H1 (cell line): Measurements from ENCODE around the gene UBE2E2. TPM values are rescaled to one million over a fixed set of nuclear protein-coding genes. Genes with fewer than 3 reads are reported as not detected.

Experiments
- CTCF ChIA-PET: fragments of 300-600 bp; sonication (Branson Sonifier 250); formaldehyde crosslinking; loops from one replicate; lab custom pipeline; 2021; ENCODE audit not compliant: partially characterized antibody; lab: Charles Lee
- POLR2A ChIA-PET: fragments of 300-600 bp; sonication (Branson Sonifier 250); formaldehyde crosslinking; loops from one replicate; lab custom pipeline; 2021; ENCODE audit warnings: inconsistent platforms; ENCODE audit not compliant: partially characterized antibody; lab: Charles Lee
- DNase-seq, 2 experiments: peaks; one replicate each; pipeline versions ENCODE4 v3.0.0 to v3.0.0-alpha.2; 2010 to 2022; ENCODE audit warnings: low spot score in 2 of 2, low read depth in 1 of 2, mixed read lengths in 1 of 2
- FAIRE-seq: peaks from 2 replicates; lab custom pipeline; 2011; peaks lifted over from hg19 to GRCh38; lab: Jason Lieb, UNC
- H2AFZ ChIP-seq: 2 replicates; pipeline ENCODE4 v1.8.1; 2012; ENCODE audit warnings: low read length, inconsistent platforms
- H2AK5ac ChIP-seq: 2 replicates; pipeline ENCODE4 v1.6.1; 2013; ENCODE audit warnings: low read depth, low read length
- H2BK120ac ChIP-seq: replicated peaks from 2 replicates; pipeline ENCODE3; 2013; ENCODE audit warnings: low read depth, low read length, inconsistent platforms
- H2BK12ac ChIP-seq: 2 replicates; pipeline ENCODE4 v1.6.1; 2013; ENCODE audit warnings: low read depth, low read length
- H2BK15ac ChIP-seq: 2 replicates; pipeline ENCODE4 v1.6.1; 2013; ENCODE audit warnings: low read length
- H2BK20ac ChIP-seq: 2 replicates; pipeline ENCODE4 v1.6.1; 2013; ENCODE audit warnings: low read length
- H2BK5ac ChIP-seq: 2 replicates; pipeline ENCODE4 v1.6.1; 2013; ENCODE audit warnings: low read depth, low read length
- H3K14ac ChIP-seq: 2 replicates; pipeline ENCODE4 v1.6.1; 2013; ENCODE audit warnings: inconsistent platforms; ENCODE audit not compliant: insufficient read length
- H3K18ac ChIP-seq: 2 replicates; pipeline ENCODE4 v1.6.1; 2013; ENCODE audit warnings: low read length; ENCODE audit errors: extremely low read depth
- H3K23ac ChIP-seq: 2 replicates; pipeline ENCODE4 v1.6.1; 2013; ENCODE audit warnings: inconsistent platforms; ENCODE audit not compliant: insufficient read length
- H3K23me2 ChIP-seq: 2 replicates; pipeline ENCODE4 v1.6.1; 2013; ENCODE audit warnings: low read depth, low read length
- H3K27ac ChIP-seq: 2 replicates; pipeline ENCODE4 v1.6.1; 2011; ENCODE audit warnings: low read depth, low read length, inconsistent platforms
- H3K27me3 ChIP-seq, 4 experiments: replicated peaks in 1 of 4; 1 replicate in 1 of 4; 2 replicates in 3 of 4; pipeline versions ENCODE4 v1.6.1 to v1.8.1; 2011 to 2013; ENCODE audit warnings: low read length in 3 of 4, mild to moderate bottlenecking in 3 of 4, inconsistent platforms in 2 of 4, mixed read lengths in 2 of 4, moderate library complexity in 1 of 4; ENCODE audit not compliant: control insufficient read depth in 3 of 4, insufficient read depth in 3 of 4; ENCODE audit errors: extremely low read depth in 1 of 4
- H3K36me3 ChIP-seq, 4 experiments: 2 replicates each; pipeline versions ENCODE4 v1.6.1 to v1.8.1; 2011 to 2013; ENCODE audit warnings: mild to moderate bottlenecking in 4 of 4, low read length in 3 of 4, moderate library complexity in 2 of 4, control low read depth in 1 of 4, inconsistent platforms in 1 of 4; ENCODE audit not compliant: insufficient read depth in 4 of 4, control insufficient read depth in 2 of 4
- H3K4ac ChIP-seq: replicated peaks from 2 replicates; pipeline ENCODE3; 2013; ENCODE audit warnings: low read length, low read depth, mixed read lengths, inconsistent platforms; ENCODE audit not compliant: insufficient read length
- H3K4me1 ChIP-seq, 4 experiments: replicated peaks in 1 of 4; 1 replicate in 1 of 4; 2 replicates in 3 of 4; pipeline versions ENCODE4 v1.6.1 to v1.8.1; 2011 to 2013; ENCODE audit warnings: low read length in 3 of 4, inconsistent platforms in 2 of 4, mixed read lengths in 1 of 4; ENCODE audit not compliant: insufficient read depth in 4 of 4, control insufficient read depth in 3 of 4
- H3K4me2 ChIP-seq, 2 experiments: 2 replicates each; pipeline versions ENCODE4 v1.6.1 to v1.8.1; 2011 to 2013; ENCODE audit warnings: low read depth in 2 of 2, low read length in 2 of 2, control low read depth in 1 of 2, inconsistent platforms in 1 of 2, mild to moderate bottlenecking in 1 of 2; ENCODE audit not compliant: insufficient read depth in 1 of 2
- H3K4me3 ChIP-seq, 4 experiments: fragments of 200-600, 300-600 bp in 1 of 4; sonication (generic), shearing (Covaris generic), sonication (Bioruptor Twin) in 1 of 4; 2 replicates each; pipeline versions ENCODE4 v1.5.1 to v1.8.1; 2011 to 2016; ENCODE audit warnings: low read length in 4 of 4, low read depth in 3 of 4, control low read depth in 2 of 4, inconsistent platforms in 2 of 4, mild to moderate bottlenecking in 2 of 4, mixed read lengths in 1 of 4, moderate library complexity in 1 of 4; ENCODE audit not compliant: insufficient read depth in 2 of 4; ENCODE audit errors: extremely low read depth in 1 of 4
- H3K56ac ChIP-seq: replicated peaks from 2 replicates; pipeline ENCODE3; 2013; ENCODE audit warnings: low read depth, mild to moderate bottlenecking, mixed read lengths, low read length, inconsistent platforms; ENCODE audit not compliant: insufficient read length
- H3K79me1 ChIP-seq: 2 replicates; pipeline ENCODE4 v1.6.1; 2013; ENCODE audit warnings: low read depth, low read length, control low read depth
- H3K79me2 ChIP-seq, 2 experiments: 2 replicates each; pipeline versions ENCODE4 v1.6.1 to v1.8.1; 2012 to 2013; ENCODE audit warnings: low read length in 2 of 2, mild to moderate bottlenecking in 2 of 2, inconsistent platforms in 1 of 2; ENCODE audit not compliant: insufficient read depth in 2 of 2, control insufficient read depth in 1 of 2
- H3K9ac ChIP-seq, 4 experiments: replicated peaks in 1 of 4; 1 replicate in 1 of 4; 2 replicates in 3 of 4; pipeline versions ENCODE4 v1.6.1 to v1.8.1; 2011 to 2013; ENCODE audit warnings: low read depth in 3 of 4, low read length in 3 of 4, control low read depth in 2 of 4, mild to moderate bottlenecking in 2 of 4, moderate library complexity in 2 of 4, inconsistent platforms in 1 of 4; ENCODE audit errors: extremely low read depth in 1 of 4
- H3K9me3 ChIP-seq, 2 experiments: 2 replicates each; pipeline versions ENCODE4 v1.6.1 to v1.8.1; 2012 to 2013; ENCODE audit warnings: mild to moderate bottlenecking in 2 of 2, moderate library complexity in 2 of 2, control low read depth in 1 of 2, inconsistent platforms in 1 of 2, low read depth in 1 of 2, low read length in 1 of 2, mixed read lengths in 1 of 2; ENCODE audit not compliant: insufficient read depth in 2 of 2
- H4K20me1 ChIP-seq, 2 experiments: replicated peaks in 1 of 2; 2 replicates each; pipeline versions ENCODE3 to v1.8.1; 2011 to 2013; ENCODE audit warnings: inconsistent platforms in 2 of 2, low read length in 2 of 2, mild to moderate bottlenecking in 1 of 2; ENCODE audit not compliant: insufficient read depth in 2 of 2, control insufficient read depth in 1 of 2
- H4K5ac ChIP-seq: 2 replicates; pipeline ENCODE4 v1.6.1; 2013; ENCODE audit warnings: low read length, low read depth, mixed read lengths, inconsistent platforms; ENCODE audit not compliant: insufficient read length
- H4K8ac ChIP-seq: 2 replicates; pipeline ENCODE4 v1.8.0; 2013; ENCODE audit warnings: mild to moderate bottlenecking, moderate library complexity, low read length, inconsistent platforms; ENCODE audit not compliant: insufficient read depth; ENCODE audit errors: extremely low read depth
- H4K91ac ChIP-seq: replicated peaks from 2 replicates; pipeline ENCODE3; 2013; ENCODE audit warnings: low read length, mixed read lengths, inconsistent platforms; ENCODE audit not compliant: insufficient read length
- CBX5 ChIP-seq: fragments of 300-800, 300-1000 bp; sonication (generic); IDR thresholded peaks from 2 replicates; pipeline ENCODE4 v1.7.1; 2016; ENCODE audit warnings: antibody characterized with exemption, low read length, low read depth
- CHD1 ChIP-seq: IDR thresholded peaks from 2 replicates; pipeline ENCODE4 v1.6.1; 2012; ENCODE audit warnings: low read depth, low read length, improper control_type of control experiment
- EP300 ChIP-seq, 2 experiments: IDR thresholded peaks; 1 replicate in 1 of 2; 2 replicates in 1 of 2; pipeline ENCODE4 v1.6.1; 2011 to 2012; ENCODE audit warnings: low read depth in 2 of 2, low read length in 2 of 2, mild to moderate bottlenecking in 2 of 2, borderline replicate concordance in 1 of 2, inconsistent platforms in 1 of 2, moderate library complexity in 1 of 2
- EZH2 ChIP-seq: fragments of 200-600 bp; sonication (generic); IDR thresholded peaks from 2 replicates; pipeline ENCODE4 v1.7.1; 2012; ENCODE audit warnings: low read depth, mild to moderate bottlenecking, moderate library complexity, low read length, inconsistent platforms; ENCODE audit not compliant: severe bottlenecking
- SP4 ChIP-seq: IDR thresholded peaks from 2 replicates; pipeline ENCODE4 v1.6.1; 2012; ENCODE audit warnings: low read length, inconsistent platforms
- WGBS, 2 experiments: shearing (Covaris generic) in 1 of 2; methylation state at CpG; one replicate each; pipeline versions ENCODE4 v1.1.6 to v1.1.7; 2013 to 2015; ENCODE audit warnings: low lambda C conversion rate in 2 of 2, mixed read lengths in 2 of 2, inconsistent platforms in 1 of 2, low coverage in 1 of 2, missing lambda C conversion rate in 1 of 2; ENCODE audit not compliant: insufficient replicate concordance in 2 of 2, insufficient coverage in 1 of 2, insufficient read length in 1 of 2; ENCODE audit errors: extremely low coverage in 1 of 2, missing lambda C conversion rate in 1 of 2; 5-methylcytosine and 5-hydroxymethylcytosine counted together
- polyA plus RNA-seq, 7 experiments: library from polyadenylated mRNA; depleted of rRNA in 3 of 7; stranded (reverse) in 5 of 7; unstranded in 2 of 7; fragments of >200 nt in 5 of 7; fragments of 200-250 nt in 2 of 7; gene quantifications; 1 replicate in 5 of 7; 2 replicates in 1 of 7; 4 replicates in 1 of 7; pipeline versions ENCODE4 v1.2.1 to v1.2.3, GENCODE V29; 2011 to 2013; ENCODE audit warnings: missing spikeins in 2 of 7, mixed read lengths in 2 of 7
- total RNA-seq: library from RNA; stranded (reverse); fragmentation: NEBNext Ultra II Directional; extraction: Animal tissue kit (Norgen Biotek cat#: 25700); gene quantifications from 2 replicates; pipeline ENCODE4 v1.2.1, GENCODE V29; 2021
- TF ChIP-seq, protein P1 (sequence below): IDR thresholded peaks from 2 replicates; pipeline ENCODE4 v1.6.1; 2011; ENCODE audit warnings: low read length, improper control_type of control experiment

Gene UBE2E2
- total and polyA plus RNA-seq, 2 of the 8 experiments (the other 6 are each of a cell fraction or from before 2014, with no cell fraction given): 57.6 to 70.6 TPM

DNA sequence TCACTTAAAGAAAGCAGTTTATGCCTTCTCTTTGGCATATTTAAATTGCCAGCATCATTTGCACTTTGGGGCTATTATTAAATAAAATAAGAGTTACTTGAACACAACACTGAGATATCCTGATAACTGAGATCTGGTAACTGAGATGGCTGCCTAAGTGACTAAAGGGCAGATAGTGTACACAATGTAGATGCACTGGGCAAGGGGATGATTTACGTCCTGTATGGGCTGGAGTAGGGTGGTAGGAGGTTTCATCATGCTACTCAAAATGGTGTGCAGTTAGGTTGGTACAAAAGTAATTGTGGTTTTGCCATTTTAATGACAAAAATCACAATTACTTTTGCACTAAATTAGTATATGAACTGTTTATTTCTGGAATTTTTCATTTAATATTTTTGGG is 196.1 kb downstream of the UBE2E2 start:
- Histone ChIP-seq H3K14ac (no peak overlapping the region), H4K5ac (no peak overlapping the region), H3K9me3 (no peaks in the 10 kb centered on the region), H2BK12ac (no peak overlapping the region), H3K79me2 (no peaks in the 10 kb centered on the region), H3K27ac (no peak overlapping the region), H3K9ac (no peak overlapping the region), H3K56ac (no peak overlapping the region), H3K79me1 (no peaks in the 10 kb centered on the region), H3K4me3 (no peak overlapping the region), H2AK5ac (no peak overlapping the region), H3K23ac (no peak overlapping the region), H2AFZ (no peak overlapping the region), H4K91ac (no peak overlapping the region), H3K36me3 (no peaks in the 10 kb centered on the region), H3K4me1 (peaks cover 2 to 4% (median 2%) of the 10 kb centered on the region in 4 experiments; a peak in 4 of 7 replicates), H3K4me2 (no peak overlapping the region), H3K4ac (no peak overlapping the region), H2BK5ac (no peak overlapping the region), H3K27me3 (no peaks in the 10 kb centered on the region), H4K8ac (no peak overlapping the region), H3K18ac (no peak overlapping the region), H2BK15ac (no peak overlapping the region), H2BK20ac (no peak overlapping the region), H4K20me1 (peaks cover 0 to 4% of the 10 kb centered on the region in 2 experiments), H3K23me2 (no peaks in the 10 kb centered on the region; the same call in 1 of the 2 replicates), H2BK120ac (no peak overlapping the region)
- ChIA-PET CTCF (no interaction called here), POLR2A (no interaction called here)
- TF ChIP-seq SP4: no peak
- TF ChIP-seq, protein P1, sequence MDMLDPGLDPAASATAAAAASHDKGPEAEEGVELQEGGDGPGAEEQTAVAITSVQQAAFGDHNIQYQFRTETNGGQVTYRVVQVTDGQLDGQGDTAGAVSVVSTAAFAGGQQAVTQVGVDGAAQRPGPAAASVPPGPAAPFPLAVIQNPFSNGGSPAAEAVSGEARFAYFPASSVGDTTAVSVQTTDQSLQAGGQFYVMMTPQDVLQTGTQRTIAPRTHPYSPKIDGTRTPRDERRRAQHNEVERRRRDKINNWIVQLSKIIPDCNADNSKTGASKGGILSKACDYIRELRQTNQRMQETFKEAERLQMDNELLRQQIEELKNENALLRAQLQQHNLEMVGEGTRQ: no peak
- TF ChIP-seq EP300 (IDR thresholded peaks at IDR 0.05; ENCODE audit: borderline replicate concordance in 1 of 2, low read depth in 2 of 2, low read length in 2 of 2): no peak
- no peak for TF ChIP-seq CHD1
- TF ChIP-seq EZH2: no peak
- no peak for TF ChIP-seq CBX5
- FAIRE-seq (no peak), DNase-seq (no peak)
- WGBS, 2 experiments: 94% methylated on average over 1 of the region's 1 CpG; no CpG with 5 or more reads in 1 of the 2 experiments
